Measurements from ENCODE around the gene APEX1.

APEX1 gene

DNA sequence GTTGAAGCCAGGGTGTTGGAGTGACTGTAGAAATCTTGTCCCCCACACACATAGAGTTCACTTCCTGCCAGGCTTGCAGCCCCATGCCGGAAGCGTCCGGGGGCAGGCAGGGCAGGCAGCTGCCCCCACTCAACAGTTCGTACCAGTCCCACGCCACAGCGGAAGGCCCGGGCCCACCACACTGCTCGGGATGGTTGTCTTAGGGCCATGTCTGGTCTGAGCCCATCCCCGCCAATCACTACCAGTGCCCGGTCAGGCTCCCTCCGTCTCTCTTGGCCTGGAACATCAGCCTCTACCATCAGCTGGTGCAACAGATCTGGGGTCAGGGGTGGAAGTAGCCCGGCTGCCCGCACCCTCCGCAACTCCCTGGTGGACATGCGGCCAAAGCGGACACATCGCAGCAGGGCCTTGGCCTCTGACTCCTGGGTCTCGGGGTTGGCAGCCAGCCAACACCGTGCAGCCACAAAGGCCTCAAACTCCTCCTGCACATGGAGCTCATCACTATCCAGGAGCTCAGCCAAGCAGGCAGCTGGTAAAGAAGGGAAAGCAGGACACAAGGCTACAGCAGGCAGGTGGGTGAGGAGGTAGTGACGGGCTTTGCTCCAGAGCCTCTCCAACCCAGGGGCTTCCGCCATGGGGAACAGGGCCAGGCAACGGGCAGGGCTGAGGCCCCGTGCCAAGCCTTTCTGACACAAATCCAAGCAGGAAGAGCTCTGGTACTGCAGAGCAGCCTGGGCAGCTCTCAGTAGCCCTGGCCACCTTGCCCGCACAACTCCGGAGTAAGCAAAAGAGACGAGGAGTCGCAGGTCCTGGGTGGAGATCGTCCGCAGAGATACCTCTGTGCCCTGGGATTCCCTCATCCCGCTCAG, 25.0 kb upstream of the APEX1 start:
- Histone ChIP-seq H3K4me3 (ENCODE audit: low read length) (no peak overlapping the region), H3K9me3 (ENCODE audit: control insufficient read depth, insufficient read depth, low read length) (no peaks in the 10 kb centered on the region), H3K27ac (ENCODE audit: low read depth, low read length) (no peak overlapping the region), H3K79me2 (ENCODE audit: control insufficient read depth, low read length) (no peaks in the 10 kb centered on the region), H3K36me3 (ENCODE audit: control insufficient read depth, low read length) (no peaks in the 10 kb centered on the region), H4K20me1 (ENCODE audit: control insufficient read depth, insufficient read depth, low read depth, low read length) (no peaks in the 10 kb centered on the region), H3K4me1 (ENCODE audit: control insufficient read depth, low read length) (peaks cover 39% of the 10 kb centered on the region), H3K27me3 (ENCODE audit: control insufficient read depth, low read length) (no peaks in the 10 kb centered on the region), H3K4me2 (ENCODE audit: low read length) (no peak overlapping the region), H3F3A (ENCODE audit: control insufficient read depth, insufficient read depth) (peaks cover 8% of the 10 kb centered on the region; the same call in 1 of the 2 replicates), H3K9me2 (replicated peaks; ENCODE audit: control insufficient read depth, low read length) (no peaks in the 10 kb centered on the region)
- TF ChIP-seq EZH2phosphoT487 (IDR thresholded peaks at IDR 0.05; ENCODE audit: borderline replicate concordance, low read length), result no peak
- TF ChIP-seq, protein P1, sequence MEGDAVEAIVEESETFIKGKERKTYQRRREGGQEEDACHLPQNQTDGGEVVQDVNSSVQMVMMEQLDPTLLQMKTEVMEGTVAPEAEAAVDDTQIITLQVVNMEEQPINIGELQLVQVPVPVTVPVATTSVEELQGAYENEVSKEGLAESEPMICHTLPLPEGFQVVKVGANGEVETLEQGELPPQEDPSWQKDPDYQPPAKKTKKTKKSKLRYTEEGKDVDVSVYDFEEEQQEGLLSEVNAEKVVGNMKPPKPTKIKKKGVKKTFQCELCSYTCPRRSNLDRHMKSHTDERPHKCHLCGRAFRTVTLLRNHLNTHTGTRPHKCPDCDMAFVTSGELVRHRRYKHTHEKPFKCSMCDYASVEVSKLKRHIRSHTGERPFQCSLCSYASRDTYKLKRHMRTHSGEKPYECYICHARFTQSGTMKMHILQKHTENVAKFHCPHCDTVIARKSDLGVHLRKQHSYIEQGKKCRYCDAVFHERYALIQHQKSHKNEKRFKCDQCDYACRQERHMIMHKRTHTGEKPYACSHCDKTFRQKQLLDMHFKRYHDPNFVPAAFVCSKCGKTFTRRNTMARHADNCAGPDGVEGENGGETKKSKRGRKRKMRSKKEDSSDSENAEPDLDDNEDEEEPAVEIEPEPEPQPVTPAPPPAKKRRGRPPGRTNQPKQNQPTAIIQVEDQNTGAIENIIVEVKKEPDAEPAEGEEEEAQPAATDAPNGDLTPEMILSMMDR (IDR thresholded peaks at IDR 0.05; ENCODE audit: low read depth, low read length, poor library complexity, severe bottlenecking), result no peak

DNA sequence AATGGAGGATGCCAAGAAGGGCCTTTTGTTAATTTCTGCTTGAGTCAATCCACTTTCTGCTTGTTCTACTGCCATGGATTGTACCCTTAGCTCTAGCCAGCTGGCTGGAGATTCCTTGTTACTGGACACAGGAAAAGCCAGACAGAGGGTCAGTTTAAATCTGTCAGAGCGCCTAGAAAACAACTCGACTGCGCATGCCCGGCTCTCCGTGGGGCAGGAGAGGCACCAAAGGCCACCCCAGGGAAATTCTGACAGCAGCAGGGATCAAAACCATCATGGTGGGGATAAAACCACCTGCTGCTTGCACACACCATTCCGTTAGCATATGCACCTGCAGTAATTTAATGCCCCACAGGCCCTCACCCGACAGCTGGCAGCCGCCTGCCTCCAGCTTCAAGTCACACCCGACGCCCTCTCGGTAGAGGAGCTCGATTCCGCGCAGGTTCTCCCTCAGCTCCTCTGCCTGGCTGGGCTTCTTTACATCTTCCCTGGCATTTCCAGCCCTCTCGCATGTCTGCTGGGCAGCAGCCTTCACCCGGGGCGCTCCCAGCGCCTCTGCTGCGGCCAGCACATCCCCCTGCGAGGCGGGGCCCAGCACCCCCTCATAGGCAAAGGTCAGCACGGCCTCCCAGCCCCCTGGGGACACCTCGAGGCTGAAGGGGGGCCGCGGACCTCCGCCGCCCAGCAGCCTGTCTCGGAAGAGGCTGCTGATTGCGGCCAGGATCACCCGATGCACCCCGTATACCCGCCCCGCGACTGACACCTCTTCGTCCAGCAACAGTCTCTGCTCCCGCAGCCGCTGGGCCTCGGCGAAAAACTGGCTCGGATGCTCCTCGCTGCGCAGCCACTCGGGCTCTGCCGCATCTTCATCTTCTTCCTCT, 20.1 kb upstream of the APEX1 start:
- Histone ChIP-seq H4K20me1 (ENCODE audit: control insufficient read depth, insufficient read depth, low read depth, low read length) (no peaks in the 10 kb centered on the region), H3K9me3 (ENCODE audit: control insufficient read depth, insufficient read depth, low read length) (no peaks in the 10 kb centered on the region), H3K4me2 (ENCODE audit: low read length) (no peak overlapping the region), H3K4me3 (ENCODE audit: low read length) (no peak overlapping the region), H3K27me3 (ENCODE audit: control insufficient read depth, low read length) (no peaks in the 10 kb centered on the region), H3K36me3 (ENCODE audit: control insufficient read depth, low read length) (no peaks in the 10 kb centered on the region), H3K27ac (ENCODE audit: low read depth, low read length) (no peak overlapping the region), H3F3A (ENCODE audit: control insufficient read depth, insufficient read depth) (no peaks in the 10 kb centered on the region), H3K9me2 (replicated peaks; ENCODE audit: control insufficient read depth, low read length) (no peaks in the 10 kb centered on the region), H3K4me1 (ENCODE audit: control insufficient read depth, low read length) (peaks cover 18% of the 10 kb centered on the region), H3K79me2 (ENCODE audit: control insufficient read depth, low read length) (no peaks in the 10 kb centered on the region)
- TF ChIP-seq EZH2phosphoT487 (IDR thresholded peaks at IDR 0.05; ENCODE audit: borderline replicate concordance, low read length), result no peak
- TF ChIP-seq, protein P1 (IDR thresholded peaks at IDR 0.05; ENCODE audit: low read depth, low read length, poor library complexity, severe bottlenecking), result no peak

DNA sequence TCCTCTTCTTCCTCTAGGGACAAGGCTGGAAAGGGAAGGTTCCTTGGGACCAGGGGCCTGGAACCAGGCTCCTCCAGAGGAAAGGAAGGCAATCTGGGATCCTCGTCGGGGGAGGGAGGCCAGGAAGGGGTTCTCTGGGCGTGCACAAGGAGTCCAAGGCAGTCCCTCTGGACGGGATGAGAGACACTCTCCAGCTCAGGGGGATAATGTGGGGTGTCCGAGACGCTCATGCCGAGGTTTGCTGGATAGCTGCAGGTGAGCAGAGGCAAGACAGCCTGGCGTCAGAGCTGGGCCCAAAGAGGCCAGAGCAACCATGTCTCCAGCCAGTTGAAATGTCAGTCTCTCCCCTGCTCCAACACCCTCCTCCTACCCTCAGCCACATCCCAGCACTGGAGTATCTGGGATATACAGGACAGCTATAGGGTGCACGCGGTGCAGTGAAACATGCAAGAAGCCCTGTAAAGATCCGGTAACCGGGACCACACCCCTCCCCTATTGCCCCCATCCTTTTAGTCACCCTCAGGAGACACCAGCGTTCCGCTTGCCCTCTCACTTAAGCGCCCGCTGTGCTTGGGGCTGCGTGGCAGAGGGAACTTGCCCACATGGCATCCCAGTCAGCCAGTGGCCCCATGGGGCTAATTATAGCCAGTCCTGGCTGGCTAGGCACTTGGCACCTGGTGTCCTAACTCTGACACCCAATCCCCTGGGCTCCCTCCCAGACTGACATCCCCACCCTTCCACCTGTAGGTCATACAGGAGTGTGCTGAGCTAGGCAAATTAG, 19.3 kb upstream of the APEX1 start, which contains the start of gene KLHL33:
Gene KLHL33, minus strand, starts transcription at position 585 of the 781 bp plus-strand sequence. Its CDS starts 355 bp downstream, at position 230.
- no peak within 1 kb of the TSS for H3K4me3 ChIP-seq (ENCODE audit: low read length)
- H3K79me2 ChIP-seq (ENCODE audit: control insufficient read depth, low read length), result no peaks in the 10 kb centered on the region
- no peaks in the 10 kb centered on the region for H3K9me3 ChIP-seq (ENCODE audit: control insufficient read depth, insufficient read depth, low read length)
- H3F3A ChIP-seq (ENCODE audit: control insufficient read depth, insufficient read depth), result no peaks in the 10 kb centered on the region
- H3K27me3 ChIP-seq (ENCODE audit: control insufficient read depth, low read length), result no peaks in the 10 kb centered on the region
- no peaks in the 10 kb centered on the region for H4K20me1 ChIP-seq (ENCODE audit: control insufficient read depth, insufficient read depth, low read depth, low read length)
- H3K36me3 ChIP-seq (ENCODE audit: control insufficient read depth, low read length), result no peaks in the 10 kb centered on the region
- no peak within 1 kb of the TSS for H3K27ac ChIP-seq (ENCODE audit: low read depth, low read length)
- H3K9me2 ChIP-seq (replicated peaks; ENCODE audit: control insufficient read depth, low read length), result no peaks in the 10 kb centered on the region
- no peak for TF ChIP-seq EZH2phosphoT487 (IDR thresholded peaks at IDR 0.05; ENCODE audit: borderline replicate concordance, low read length)
- TF ChIP-seq, protein P1 (IDR thresholded peaks at IDR 0.05; ENCODE audit: low read depth, low read length, poor library complexity, severe bottlenecking), result no peak
- H3K4me2 ChIP-seq (ENCODE audit: low read length), result no peak within 1 kb of the TSS
- peaks cover 21% of the 10 kb centered on the region for H3K4me1 ChIP-seq (ENCODE audit: control insufficient read depth, low read length)
